Ovary (tissue), 3 donors: ENCODE measurements around the gene ZNF549.

ENCODE experiments used
- CTCF ChIP-seq, 3 donors: fragments of 450-650 bp in 2 of 3; fragments of 200-600 bp in 1 of 3; IDR thresholded peaks; one replicate each; pipeline versions ENCODE4 v1.5.1 to v1.8.0; 2016 to 2022; ENCODE audit warnings: antibody characterized with exemption in 3 of 3, mild to moderate bottlenecking in 1 of 3
- POLR2A ChIP-seq: fragments of 450-650 bp; IDR thresholded peaks from one replicate; pipeline ENCODE4 v1.6.1; 2017; ENCODE audit warnings: antibody characterized with exemption, mild to moderate bottlenecking, moderate library complexity
- donor health status: DM: no; HTN: no; CAD: no.

- TF ChIP-seq CTCF (IDR thresholded peaks at IDR 0.05) (no peak), POLR2A (no peak)
Observed at GRCh38 chr19:57599377-57599760, 72.2 kb downstream of the ZNF549 start.
